ENCODE results near the gene PAX8. TPM values are rescaled to one million over a fixed set of nuclear protein-coding genes. Genes with fewer than 3 reads are reported as not detected.

PAX8 gene
- total and polyA plus RNA-seq, 2 donors (not counting 1 experiment from before 2014, with no cell fraction given): 0.26 to 0.50 TPM

- Histone ChIP-seq H3K9ac (ENCODE audit: insufficient read depth, low read length) (no peak overlapping the region), H2AFZ (ENCODE audit: low read length) (no peak overlapping the region), H3K4me3 (replicated peaks in 1 of 4; ENCODE audit: control extremely low read depth in 1 of 4, insufficient read depth in 1 of 4, low read depth in 3 of 4, low read length in 4 of 4) (no peak overlapping the region), H3K4me2 (ENCODE audit: extremely low read depth, insufficient read depth, low read length) (no peak overlapping the region), H3K27me3 (ENCODE audit: control insufficient read depth, insufficient read depth, low read length) (no peaks in the 10 kb centered on the region), H3K9me3 (ENCODE audit: control insufficient read depth, insufficient read depth, low read depth, low read length) (no peaks in the 10 kb centered on the region), H3K36me3 (ENCODE audit: control insufficient read depth, insufficient read depth, low read length) (no peaks in the 10 kb centered on the region), H3K79me2 (ENCODE audit: control insufficient read depth, insufficient read depth, low read length) (no peaks in the 10 kb centered on the region), H3K27ac (ENCODE audit: insufficient read depth, low read length) (no peak overlapping the region), H3K4me1 (ENCODE audit: control insufficient read depth, extremely low read depth, insufficient read depth, low read length) (no peaks in the 10 kb centered on the region), H4K20me1 (ENCODE audit: control insufficient read depth, extremely low read depth, insufficient read depth, low read length) (no peaks in the 10 kb centered on the region)
- no peak for DNase-seq (ENCODE audit: low read depth in 2 of 2)
- no peak for TF ChIP-seq EZH2 (IDR thresholded peaks at IDR 0.05; ENCODE audit: low read length, missing control alignments)
- TF ChIP-seq CTCF (conservative IDR thresholded peaks at IDR 0.05 in 1 of 2, IDR thresholded peaks at IDR 0.05 in 1 of 2; ENCODE audit: low read depth in 1 of 2, low read length in 2 of 2): no peak
These were observed 110.8 kb downstream of the PAX8 start for GRCh38 chr2:113167962-113168340.

- TF ChIP-seq CTCF (conservative IDR thresholded peaks at IDR 0.05 in 1 of 2, IDR thresholded peaks at IDR 0.05 in 1 of 2; ENCODE audit: low read depth in 1 of 2, low read length in 2 of 2) (no peak), EZH2 (IDR thresholded peaks at IDR 0.05; ENCODE audit: low read length, missing control alignments) (no peak)
- Histone ChIP-seq H3K4me1 (ENCODE audit: control insufficient read depth, extremely low read depth, insufficient read depth, low read length) (no peaks in the 10 kb centered on the region), H3K9ac (ENCODE audit: insufficient read depth, low read length) (no peak overlapping the region), H3K27ac (ENCODE audit: insufficient read depth, low read length) (no peak overlapping the region), H2AFZ (ENCODE audit: low read length) (no peak overlapping the region), H3K79me2 (ENCODE audit: control insufficient read depth, insufficient read depth, low read length) (no peaks in the 10 kb centered on the region), H3K9me3 (ENCODE audit: control insufficient read depth, insufficient read depth, low read depth, low read length) (no peaks in the 10 kb centered on the region), H3K36me3 (ENCODE audit: control insufficient read depth, insufficient read depth, low read length) (no peaks in the 10 kb centered on the region), H3K4me2 (ENCODE audit: extremely low read depth, insufficient read depth, low read length) (no peak overlapping the region), H4K20me1 (ENCODE audit: control insufficient read depth, extremely low read depth, insufficient read depth, low read length) (no peaks in the 10 kb centered on the region), H3K27me3 (ENCODE audit: control insufficient read depth, insufficient read depth, low read length) (no peaks in the 10 kb centered on the region), H3K4me3 (replicated peaks in 1 of 4; ENCODE audit: control extremely low read depth in 1 of 4, insufficient read depth in 1 of 4, low read depth in 3 of 4, low read length in 4 of 4) (no peak overlapping the region)
- DNase-seq (ENCODE audit: low read depth in 2 of 2): no peak
These were observed 111.4 kb downstream of the PAX8 start for GRCh38 chr2:113167115-113167932.

GRCh38 chr2:113166187-113166645 is 112.5 kb downstream of the PAX8 start:
- H2AFZ ChIP-seq (ENCODE audit: low read length): no peak overlapping the region
- no peak overlapping the region for H3K27ac ChIP-seq (ENCODE audit: insufficient read depth, low read length)
- H3K9me3 ChIP-seq (ENCODE audit: control insufficient read depth, insufficient read depth, low read depth, low read length): no peaks in the 10 kb centered on the region
- no peak overlapping the region for H3K4me2 ChIP-seq (ENCODE audit: extremely low read depth, insufficient read depth, low read length)
- no peaks in the 10 kb centered on the region for H3K79me2 ChIP-seq (ENCODE audit: control insufficient read depth, insufficient read depth, low read length)
- TF ChIP-seq CTCF (conservative IDR thresholded peaks at IDR 0.05 in 1 of 2, IDR thresholded peaks at IDR 0.05 in 1 of 2; ENCODE audit: low read depth in 1 of 2, low read length in 2 of 2): no peak
- TF ChIP-seq EZH2 (IDR thresholded peaks at IDR 0.05; ENCODE audit: low read length, missing control alignments): no peak
- H3K4me3 ChIP-seq (replicated peaks in 1 of 4; ENCODE audit: control extremely low read depth in 1 of 4, insufficient read depth in 1 of 4, low read depth in 3 of 4, low read length in 4 of 4): no peak overlapping the region
- no peak overlapping the region for H3K9ac ChIP-seq (ENCODE audit: insufficient read depth, low read length)
- H3K36me3 ChIP-seq (ENCODE audit: control insufficient read depth, insufficient read depth, low read length): no peaks in the 10 kb centered on the region
- no peaks in the 10 kb centered on the region for H3K27me3 ChIP-seq (ENCODE audit: control insufficient read depth, insufficient read depth, low read length)
- DNase-seq (ENCODE audit: low read depth in 2 of 2): no peak
- H4K20me1 ChIP-seq (ENCODE audit: control insufficient read depth, extremely low read depth, insufficient read depth, low read length): no peaks in the 10 kb centered on the region
- no peaks in the 10 kb centered on the region for H3K4me1 ChIP-seq (ENCODE audit: control insufficient read depth, extremely low read depth, insufficient read depth, low read length)

Other genes with a start within 250 kb of the PAX8 start
- not detected in 2 replicates for gene IL36B, start 226.1 kb downstream of the PAX8 start, total RNA-seq
- gene IL36B, start 226.1 kb downstream of the PAX8 start, polyA plus RNA-seq: not detected in 2 replicates
- not detected in 2 replicates for gene IL36RN, start 219.7 kb downstream of the PAX8 start, total RNA-seq
- gene IL36RN, start 219.7 kb downstream of the PAX8 start, polyA plus RNA-seq: not detected in 2 replicates
- not detected in 2 replicates for gene IL1F10, start 211.0 kb downstream of the PAX8 start, total RNA-seq
- gene IL1F10, start 211.0 kb downstream of the PAX8 start, polyA plus RNA-seq: not detected in 2 replicates
- not detected in 2 replicates for gene IL1RN, start 151.3 kb downstream of the PAX8 start, total RNA-seq
- gene IL1RN, start 151.3 kb downstream of the PAX8 start, polyA plus RNA-seq: 0.06 and 0.36 TPM in 2 replicates
- gene PSD4, start 105.0 kb downstream of the PAX8 start, total RNA-seq: 2.6 and 6.1 TPM in 2 replicates
- 1.0 and 1.4 TPM in 2 replicates for gene PSD4, start 105.0 kb downstream of the PAX8 start, polyA plus RNA-seq
- gene ZNG1B, start 158.8 kb upstream of the PAX8 start, total RNA-seq: 29.0 and 36.8 TPM in 2 replicates
- 23.9 and 25.4 TPM in 2 replicates for gene ZNG1B, start 158.8 kb upstream of the PAX8 start, polyA plus RNA-seq
- 0.17 and 0.26 TPM in 2 replicates for gene FOXD4L1, start 219.7 kb upstream of the PAX8 start, total RNA-seq
- gene FOXD4L1, start 219.7 kb upstream of the PAX8 start, polyA plus RNA-seq: not detected in 2 replicates